Measurements from ENCODE around the gene APBA1.
"Not testable (repeated sequence)": the region's sequence is repeated elsewhere in the genome, so short reads cannot be mapped to it uniquely, and the experiment has no call there.

APBA1 gene

GRCh38 chr9:69442486-69442885 lies 229.7 kb downstream of the APBA1 start:
- DNase-seq (ENCODE audit: low spot score) = no peak

- DNase-seq (ENCODE audit: low spot score) = not testable (repeated sequence)
Measured at GRCh38 chr9:69440254-69440955, 231.8 kb downstream of the APBA1 start.

- not testable (repeated sequence) for DNase-seq (ENCODE audit: low spot score)
Measured at GRCh38 chr9:69439654-69440053, 232.5 kb downstream of the APBA1 start.

DNA sequence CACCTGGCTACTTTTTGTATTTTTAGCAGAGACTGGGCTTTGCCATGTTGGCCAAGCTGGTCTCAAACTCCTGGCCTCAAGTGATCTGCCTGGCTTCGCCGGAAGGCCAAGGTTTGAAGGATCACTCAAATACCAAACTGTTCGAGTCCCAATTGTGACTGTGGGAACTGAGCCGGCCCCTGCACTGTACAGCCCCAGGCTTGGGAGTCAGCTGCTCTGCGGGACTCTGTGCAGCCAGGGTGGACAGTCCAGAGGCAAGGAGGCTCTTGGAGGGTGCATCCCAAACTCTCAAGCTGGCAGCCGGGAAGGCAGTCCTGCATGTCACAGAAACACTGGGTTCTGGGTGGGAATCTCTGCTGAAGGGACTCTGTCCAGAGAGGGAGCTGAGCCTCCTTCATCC lies 238.2 kb downstream of the APBA1 start:
- DNase-seq (ENCODE audit: low spot score) = no peak

DNA sequence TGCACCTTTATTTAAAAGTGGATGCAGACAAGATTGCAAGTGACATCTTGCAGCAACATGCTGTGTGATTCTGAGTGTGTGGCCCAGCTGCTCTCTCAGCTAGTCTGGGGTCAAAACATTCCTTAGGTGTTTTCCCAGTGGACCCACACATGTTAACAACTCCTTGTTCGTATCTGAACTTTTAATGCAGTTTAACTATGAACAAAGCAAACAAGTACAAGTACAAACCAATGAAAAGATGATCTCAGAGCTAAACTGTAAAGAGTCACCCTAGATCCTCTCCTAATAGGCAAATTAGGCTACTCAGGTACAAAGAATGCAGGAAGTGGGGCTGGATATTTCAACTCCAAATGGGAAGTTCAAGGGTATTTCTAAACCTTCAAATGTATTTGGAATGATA lies 238.8 kb downstream of the APBA1 start:
- no peak for DNase-seq (ENCODE audit: low spot score)

DNA sequence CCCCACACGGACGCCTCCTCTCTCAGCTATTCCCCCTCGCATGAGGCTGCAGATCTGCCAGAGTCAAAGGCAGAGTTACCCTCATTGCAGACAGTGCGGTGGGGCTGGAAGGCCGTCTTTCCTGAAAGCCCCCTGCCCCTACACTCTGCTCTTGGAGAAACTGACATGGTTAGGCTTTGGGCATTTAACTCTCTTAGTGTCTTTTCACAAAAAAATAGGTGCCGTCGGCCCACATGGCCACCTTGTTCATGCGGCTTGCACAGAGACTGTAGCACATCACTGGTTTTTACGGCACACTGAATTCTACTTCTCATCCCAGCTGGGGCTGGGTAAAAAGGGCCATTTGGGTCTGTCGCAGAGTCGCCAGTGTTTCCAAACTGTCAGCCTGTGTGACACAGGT lies 239.5 kb downstream of the APBA1 start:
- no peak for DNase-seq (ENCODE audit: low spot score)

GRCh38 chr9:69431777-69432176 lies 240.4 kb downstream of the APBA1 start:
- DNase-seq (ENCODE audit: low spot score) = no peak

- DNase-seq (ENCODE audit: low spot score) = no peak
Measured at GRCh38 chr9:69431203-69431602, 241.0 kb downstream of the APBA1 start.

DNA sequence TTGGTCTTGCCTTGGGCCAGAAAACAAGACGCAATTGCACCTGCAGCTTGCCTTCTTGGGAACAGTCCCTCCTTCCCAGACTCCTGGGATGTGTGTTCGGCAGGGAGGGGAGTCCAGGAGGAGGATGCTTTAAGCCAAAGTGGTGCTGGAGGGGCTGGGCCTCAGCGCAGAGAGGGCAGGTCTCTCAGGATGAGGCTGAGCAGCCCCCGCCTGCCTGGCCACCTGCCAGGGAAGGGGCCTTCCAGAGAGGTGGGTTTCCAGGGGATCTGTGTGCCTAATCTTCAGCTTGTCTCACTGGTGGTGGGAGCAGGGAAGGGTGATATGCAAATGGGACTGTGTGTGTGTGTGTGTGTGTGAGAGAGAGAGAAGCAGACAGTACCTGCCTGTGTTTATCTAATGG lies 242.0 kb downstream of the APBA1 start:
- DNase-seq (ENCODE audit: low spot score) = no peak

- DNase-seq (ENCODE audit: low spot score) = no peak
Measured at GRCh38 chr9:69429281-69429680, 242.9 kb downstream of the APBA1 start.

DNA sequence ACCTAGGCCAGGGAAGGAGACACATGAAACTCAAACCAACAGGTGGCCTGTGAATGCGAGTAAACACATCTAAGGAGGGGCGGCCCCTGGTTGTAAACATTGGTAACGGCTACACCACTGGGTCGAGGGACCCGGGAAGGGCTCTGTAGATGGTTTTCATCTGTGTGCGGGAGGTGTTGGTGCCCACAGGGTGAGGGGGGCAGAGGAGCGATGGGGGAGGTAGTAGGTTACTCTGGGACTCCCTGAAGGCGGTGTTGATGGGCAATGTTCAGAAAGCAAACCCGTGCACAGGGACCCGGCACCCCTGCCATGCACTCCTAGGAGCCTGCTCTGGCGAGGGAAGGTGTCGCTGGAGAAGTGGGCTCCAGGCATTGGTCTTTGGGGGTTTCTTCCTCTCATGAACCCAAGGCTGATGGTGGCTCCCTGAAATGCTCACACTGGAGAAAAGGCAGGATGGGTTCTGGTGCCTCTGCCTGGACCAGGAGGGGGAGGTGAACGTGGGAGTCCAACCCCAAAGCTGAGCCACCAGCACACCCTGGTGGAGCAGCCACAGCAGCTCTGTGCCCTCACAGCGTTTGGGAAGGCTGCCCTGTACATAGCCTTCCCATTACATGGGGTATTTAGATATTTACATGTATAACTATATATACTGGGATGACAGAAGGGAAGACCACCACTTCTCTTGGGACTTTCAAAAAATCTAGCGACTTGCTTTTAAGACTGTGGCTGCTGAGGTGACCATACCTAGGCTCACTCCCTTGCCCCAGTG lies 244.0 kb downstream of the APBA1 start:
- DNase-seq (ENCODE audit: low spot score) = no peak

- peak; percentile 72 for DNase-seq (ENCODE audit: low spot score)
Measured at GRCh38 chr9:69427286-69427685, 244.9 kb downstream of the APBA1 start.

DNA sequence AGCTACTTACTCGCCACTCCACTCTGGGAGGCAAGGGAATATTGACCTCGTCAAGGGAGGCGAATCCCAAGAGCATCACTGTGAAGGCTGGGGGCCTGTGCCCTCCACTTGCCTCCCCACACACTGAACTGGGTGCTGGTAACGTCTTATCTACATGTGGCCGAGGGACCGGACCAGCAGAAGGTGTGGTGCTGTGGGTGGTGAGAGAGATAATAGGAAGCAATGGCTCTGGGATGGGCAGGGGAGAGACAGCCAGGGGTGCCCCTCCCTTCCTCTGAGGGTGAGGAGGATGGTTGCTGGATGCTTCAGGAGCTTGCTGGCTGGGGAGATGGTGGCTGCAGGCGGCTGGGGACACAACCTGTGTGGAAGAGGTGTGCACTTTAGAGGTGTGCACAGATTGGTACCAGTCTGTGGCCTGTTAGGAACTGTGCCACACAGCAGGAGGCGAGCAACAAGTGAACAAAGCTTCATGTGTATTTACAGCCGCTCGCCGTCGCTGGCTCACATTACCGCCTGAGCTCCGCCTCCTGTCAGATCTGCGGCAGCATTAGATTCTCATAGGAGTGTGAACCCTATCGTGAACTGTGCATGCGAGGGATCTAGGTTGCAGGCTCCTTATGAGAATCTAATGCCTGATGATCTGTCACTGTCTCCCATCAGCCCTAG lies 246.9 kb downstream of the APBA1 start:
- DNase-seq (ENCODE audit: low spot score) = peak; percentile 78

DNA sequence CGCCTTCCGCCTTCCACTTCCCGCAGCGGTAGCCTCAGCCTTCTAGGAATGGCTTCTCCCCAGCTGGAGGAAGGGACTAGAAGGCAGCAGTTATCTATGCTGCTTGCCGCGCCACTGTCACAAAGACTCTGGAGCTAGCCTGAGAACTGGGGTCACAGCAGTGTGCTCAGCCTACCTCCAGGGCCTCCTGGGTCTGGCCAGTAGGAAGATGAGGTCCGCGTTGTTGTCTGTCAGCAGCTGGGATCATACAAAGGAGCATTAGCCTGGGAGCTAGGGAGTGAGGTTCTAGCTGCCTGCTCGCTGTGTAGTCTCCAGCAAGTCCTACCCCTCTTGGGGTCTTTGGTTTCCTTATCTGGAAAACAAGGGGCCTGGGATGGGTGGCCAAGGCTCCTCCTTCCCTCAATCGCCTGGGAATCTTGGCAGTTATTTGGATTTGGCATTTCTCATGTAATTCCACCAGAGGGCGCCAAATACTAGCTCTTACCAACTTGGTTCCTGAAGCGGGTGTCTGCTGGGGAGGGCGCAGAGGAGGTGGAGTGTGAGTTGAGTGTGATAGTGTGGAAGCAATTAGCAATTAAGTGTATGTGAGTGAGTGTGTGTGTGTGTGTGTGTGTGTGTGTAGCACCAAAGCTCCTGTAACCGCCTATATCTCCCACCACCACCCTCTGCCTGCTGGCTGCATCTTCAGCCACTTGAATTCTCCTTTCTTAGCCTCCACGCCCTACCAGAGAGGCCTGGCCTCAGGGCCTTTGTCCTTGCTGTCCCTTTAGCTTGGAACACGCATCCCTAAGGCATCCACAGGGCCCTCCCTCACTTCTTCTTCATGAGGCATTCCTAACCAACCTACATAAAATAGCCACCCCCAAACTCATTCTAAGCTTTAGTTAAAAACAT lies 250.0 kb downstream of the APBA1 start:
- peak; percentile 90 for DNase-seq (ENCODE audit: low spot score)

DNA sequence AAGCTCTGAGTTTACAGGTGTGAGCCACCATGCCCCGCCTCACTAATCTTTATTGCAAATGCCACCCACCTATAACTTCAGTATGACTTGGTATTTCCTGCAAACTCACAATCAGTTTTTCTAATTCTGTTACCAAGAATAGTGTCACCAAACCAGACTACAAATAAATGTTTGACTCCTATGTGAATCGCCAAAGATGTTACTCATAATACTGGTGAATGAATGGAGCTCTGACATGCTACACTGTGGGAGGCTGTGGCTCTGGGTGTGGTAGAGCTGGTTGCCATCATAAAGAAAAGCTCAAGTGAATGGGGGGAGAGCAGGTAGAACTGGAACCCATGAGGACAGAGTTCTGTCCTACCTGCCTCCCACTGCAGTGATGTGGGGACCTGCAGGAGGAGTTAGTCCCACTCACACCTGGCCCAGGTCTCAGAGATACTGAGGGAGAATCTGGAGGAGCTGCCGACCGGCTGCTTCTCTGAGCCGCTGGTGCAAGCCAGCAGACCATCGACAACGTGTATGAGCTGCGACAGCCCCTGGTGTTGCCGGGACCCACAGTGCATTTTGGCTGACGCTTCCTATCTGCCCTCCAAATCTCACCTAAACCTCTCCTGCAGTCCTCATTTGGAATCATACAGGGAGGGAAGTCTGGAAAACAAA lies 251.4 kb downstream of the APBA1 start:
- no peak for DNase-seq (ENCODE audit: low spot score)

DNA sequence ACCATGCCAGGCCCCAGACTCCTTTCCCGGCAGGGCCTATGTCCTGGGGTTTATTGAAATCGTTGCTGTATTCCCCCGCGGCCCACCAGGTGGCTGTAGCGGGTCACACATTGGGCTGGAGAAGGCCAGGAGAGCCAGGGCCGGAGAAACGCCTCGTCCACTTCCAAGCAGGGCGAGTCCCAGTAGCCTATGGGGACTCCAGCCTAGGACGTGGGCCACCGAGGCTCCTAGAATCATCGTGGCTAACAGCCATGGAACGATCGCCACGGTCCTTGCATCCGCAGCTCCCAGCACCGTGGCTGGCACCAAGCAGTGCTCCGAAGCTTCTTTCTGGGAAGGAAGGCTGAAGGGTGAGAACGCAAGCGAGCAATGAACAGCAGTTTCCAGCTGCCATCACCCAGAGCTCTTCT lies 259.4 kb downstream of the APBA1 start:
- DNase-seq (ENCODE audit: low spot score) = peak; percentile 71

DNA sequence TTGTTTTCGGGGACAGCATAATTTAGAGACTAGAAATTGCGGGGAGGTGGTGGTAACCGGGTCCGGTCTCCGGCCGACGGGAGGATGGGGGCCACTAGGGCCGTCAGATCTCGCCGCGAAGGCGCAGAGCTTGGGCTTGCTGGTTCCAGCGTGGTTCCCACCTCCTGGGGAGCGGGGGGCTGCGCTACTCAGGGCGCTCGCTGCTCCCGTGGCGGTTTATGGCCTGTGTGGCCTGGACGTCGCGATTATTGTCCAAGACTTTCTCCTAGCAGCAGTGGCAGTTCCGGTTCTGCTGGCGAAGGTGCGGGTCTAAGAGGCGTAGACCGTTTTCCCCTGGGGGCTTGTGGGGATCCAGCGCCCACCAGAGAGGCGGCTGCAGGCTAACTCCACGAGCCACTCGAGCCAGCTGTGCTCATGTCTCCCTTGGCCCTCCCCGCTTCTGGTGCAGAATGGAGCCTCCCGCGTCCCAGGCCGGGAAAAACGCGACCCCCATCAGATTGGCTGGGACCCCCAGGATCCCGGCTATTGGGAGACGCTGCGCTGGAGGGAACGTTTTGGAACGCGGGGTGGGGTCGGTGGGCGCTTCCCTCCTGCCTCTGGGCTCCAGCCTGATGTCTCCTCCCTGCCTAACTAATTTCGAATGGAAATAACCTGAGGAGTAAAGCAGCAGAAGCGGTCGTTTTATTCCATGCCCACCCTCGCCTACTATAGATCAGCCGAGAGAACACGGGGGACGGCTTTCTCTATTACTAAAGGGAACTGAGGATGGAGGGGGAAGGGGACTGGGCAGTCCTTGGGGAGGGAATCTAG lies 260.0 kb downstream of the APBA1 start:
- DNase-seq (ENCODE audit: low spot score) = no peak

DNA sequence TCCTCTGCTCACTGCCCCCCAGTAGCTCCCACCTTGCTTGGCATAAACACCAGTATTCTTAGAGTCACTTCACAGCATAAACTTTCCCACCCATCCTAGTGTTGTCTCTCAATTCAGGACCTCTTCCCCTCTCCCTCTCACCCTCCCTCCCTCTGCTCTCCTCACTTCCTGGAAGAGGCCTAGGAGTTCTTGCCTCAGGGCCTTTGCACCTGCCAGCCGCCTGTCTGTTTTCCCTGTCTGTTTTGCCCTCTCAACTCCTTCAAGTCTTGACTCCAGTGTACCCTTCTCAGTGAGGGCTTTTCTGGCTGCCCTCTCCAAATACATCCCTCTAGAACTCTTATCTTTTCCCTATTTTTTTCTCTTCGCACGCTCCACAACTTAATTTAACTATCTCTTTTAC lies 260.9 kb downstream of the APBA1 start:
- no peak for DNase-seq (ENCODE audit: low spot score)

- not testable (repeated sequence) for DNase-seq (ENCODE audit: low spot score)
Measured at GRCh38 chr9:69409936-69410335, 262.2 kb downstream of the APBA1 start.

DNA sequence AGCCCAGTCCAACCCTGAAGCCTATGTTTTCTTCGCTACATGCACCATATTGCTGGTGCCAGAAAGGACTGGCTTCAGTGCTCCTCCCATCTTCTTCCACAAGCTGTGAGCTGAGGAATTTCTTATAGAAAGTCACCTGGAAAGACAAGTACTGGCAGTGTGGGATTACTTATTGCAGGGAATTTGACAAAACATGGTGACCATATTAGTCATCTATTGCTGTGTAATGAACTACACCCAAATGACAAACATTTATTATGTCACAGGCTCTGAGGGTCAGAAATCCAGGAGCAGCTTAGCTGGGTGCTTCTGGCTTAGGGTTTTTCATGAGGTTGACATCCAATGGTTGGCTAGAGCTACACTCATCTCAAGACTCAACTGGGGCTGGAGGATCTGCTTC lies 271.7 kb downstream of the APBA1 start:
- DNase-seq (ENCODE audit: low spot score) = no peak
